T-helper 1 cell treated with Interleukin-12 subunit alpha and Interleukin-12 subunit beta and Interleukin-4 antibody, amounts not matched to agents 30 ng/mL and 1 ng/mL, for 36 hours (primary cell): ENCODE data around the gene PCAT7. TPM values are rescaled to one million over a fixed set of nuclear protein-coding genes. Genes with fewer than 3 reads are reported as not detected.
"Not testable (repeated sequence)": the region's sequence is repeated elsewhere in the genome, so short reads cannot be mapped to it uniquely, and the experiment has no call there.

Source experiments
- intact Hi-C: fragments of 100-400 bp; cut with micrococcal nuclease; formaldehyde crosslinking; loops from one replicate; pipeline ENCODE4 v1.15.1; 2024
- total RNA-seq: library from RNA; stranded (reverse); gene quantifications from 2 replicates; pipeline ENCODE4 v1.2.3, GENCODE V29; 2022

Gene PCAT7
- total RNA-seq = not detected in 2 replicates

- intact Hi-C loops = loop anchor here (1.0 kb wide), 1 partner anchor 49 kb away; no protein-coding TSS in a partner anchor
Observed at GRCh38 chr9:94554439-94555331, at the start of gene PCAT7. TSS of gene PCAT7 (plus strand) at chr9:94555083.

GRCh38 chr9:94506370-94506769 lies 48.5 kb upstream of the PCAT7 start:
- intact Hi-C loops = not testable (repeated sequence)

- intact Hi-C loops = no loop called here
Observed at GRCh38 chr9:94507531-94508258, 47.2 kb upstream of the PCAT7 start.

GRCh38 chr9:94511134-94511954 lies 43.5 kb upstream of the PCAT7 start:
- intact Hi-C loops = no loop called here

- intact Hi-C loops = no loop called here
Observed at GRCh38 chr9:94511955-94512265, 43.0 kb upstream of the PCAT7 start.

GRCh38 chr9:94514722-94515121 lies 40.2 kb upstream of the PCAT7 start:
- intact Hi-C loops = no loop called here

GRCh38 chr9:94517254-94517653 lies 37.6 kb upstream of the PCAT7 start:
- intact Hi-C loops = no loop called here

GRCh38 chr9:94525396-94526035 lies 29.4 kb upstream of the PCAT7 start:
- intact Hi-C loops = no loop called here

GRCh38 chr9:94526271-94526670 lies 28.6 kb upstream of the PCAT7 start:
- intact Hi-C loops = no loop called here

GRCh38 chr9:94526951-94527350 lies 27.9 kb upstream of the PCAT7 start:
- intact Hi-C loops = no loop called here

GRCh38 chr9:94528886-94529285 lies 26.0 kb upstream of the PCAT7 start:
- intact Hi-C loops = no loop called here

- intact Hi-C loops = no loop called here
Observed at GRCh38 chr9:94533155-94533554, 21.7 kb upstream of the PCAT7 start.

GRCh38 chr9:94533601-94534000 lies 21.3 kb upstream of the PCAT7 start:
- intact Hi-C loops = no loop called here

GRCh38 chr9:94534901-94535300 lies 20.0 kb upstream of the PCAT7 start:
- intact Hi-C loops = no loop called here

- intact Hi-C loops = no loop called here
Observed at GRCh38 chr9:94538908-94539307, 16.0 kb upstream of the PCAT7 start.

- intact Hi-C loops = not testable (repeated sequence)
Observed at GRCh38 chr9:94544335-94544734, 10.5 kb upstream of the PCAT7 start.

- intact Hi-C loops = no loop called here
Observed at GRCh38 chr9:94545940-94546339, 8.9 kb upstream of the PCAT7 start.

- intact Hi-C loops = no loop called here
Observed at GRCh38 chr9:94553029-94553938, 1.6 kb upstream of the PCAT7 start.

GRCh38 chr9:94554078-94554438 lies 825 bp upstream of the PCAT7 start:
- intact Hi-C loops = loop anchor here (1.0 kb wide), 1 partner anchor 49 kb away; no protein-coding TSS in a partner anchor

GRCh38 chr9:94557376-94557775 lies 2.5 kb downstream of the PCAT7 start:
- intact Hi-C loops = no loop called here
